ENCODE measurements around the gene FBXO46.

Gene FBXO46

DNA sequence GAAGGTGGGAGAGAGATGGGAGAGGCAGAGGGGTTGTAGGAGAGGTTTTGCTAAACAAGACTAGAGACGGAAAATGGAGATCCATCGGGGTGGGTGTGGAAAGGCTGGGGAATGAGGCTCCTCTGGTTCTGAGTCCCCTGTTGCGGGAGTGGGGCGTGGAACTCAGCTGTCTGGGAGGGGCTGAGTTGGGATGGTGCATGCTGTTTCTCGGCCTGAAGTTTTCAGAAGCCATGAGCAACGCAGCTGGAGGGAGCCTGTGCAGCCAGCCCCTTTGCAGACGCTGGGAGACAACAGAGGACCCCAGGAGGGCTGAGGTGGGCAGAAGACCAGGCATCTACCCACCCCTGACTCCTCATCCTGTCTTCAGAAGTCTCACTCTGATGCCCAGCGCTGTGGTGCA, 70.1 kb downstream of the FBXO46 start:
- H3K27ac ChIP-seq, result no peak overlapping the region
- TF ChIP-seq, protein P1, sequence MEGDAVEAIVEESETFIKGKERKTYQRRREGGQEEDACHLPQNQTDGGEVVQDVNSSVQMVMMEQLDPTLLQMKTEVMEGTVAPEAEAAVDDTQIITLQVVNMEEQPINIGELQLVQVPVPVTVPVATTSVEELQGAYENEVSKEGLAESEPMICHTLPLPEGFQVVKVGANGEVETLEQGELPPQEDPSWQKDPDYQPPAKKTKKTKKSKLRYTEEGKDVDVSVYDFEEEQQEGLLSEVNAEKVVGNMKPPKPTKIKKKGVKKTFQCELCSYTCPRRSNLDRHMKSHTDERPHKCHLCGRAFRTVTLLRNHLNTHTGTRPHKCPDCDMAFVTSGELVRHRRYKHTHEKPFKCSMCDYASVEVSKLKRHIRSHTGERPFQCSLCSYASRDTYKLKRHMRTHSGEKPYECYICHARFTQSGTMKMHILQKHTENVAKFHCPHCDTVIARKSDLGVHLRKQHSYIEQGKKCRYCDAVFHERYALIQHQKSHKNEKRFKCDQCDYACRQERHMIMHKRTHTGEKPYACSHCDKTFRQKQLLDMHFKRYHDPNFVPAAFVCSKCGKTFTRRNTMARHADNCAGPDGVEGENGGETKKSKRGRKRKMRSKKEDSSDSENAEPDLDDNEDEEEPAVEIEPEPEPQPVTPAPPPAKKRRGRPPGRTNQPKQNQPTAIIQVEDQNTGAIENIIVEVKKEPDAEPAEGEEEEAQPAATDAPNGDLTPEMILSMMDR (conservative IDR thresholded peaks at IDR 0.05), result no peak
- no peak for TF ChIP-seq ZFX (IDR thresholded peaks at IDR 0.05)
